Type B pancreatic cell (in vitro differentiated cells): ENCODE data around the gene CACNA1H. TPM values are rescaled to one million over a fixed set of nuclear protein-coding genes. Genes with fewer than 3 reads are reported as not detected.
"Not testable (repeated sequence)": the region's sequence is repeated elsewhere in the genome, so short reads cannot be mapped to it uniquely, and the experiment has no call there.

Source experiments
- DNase-seq: peaks from one replicate; pipeline ENCODE4 v3.0.0; 2021; ENCODE audit warnings: mixed read lengths; ENCODE audit not compliant: unreplicated experiment; ENCODE audit errors: extremely low spot score
- H3K27ac Mint-ChIP-seq: 2 replicates; pipeline ENCODE4 v1.8.0; 2021; ENCODE audit warnings: mild to moderate bottlenecking, mixed read lengths
- H3K27me3 Mint-ChIP-seq: 2 replicates; pipeline ENCODE4 v1.8.0; 2021; ENCODE audit warnings: mixed read lengths
- H3K36me3 Mint-ChIP-seq: 2 replicates; pipeline ENCODE4 v1.8.0; 2021; ENCODE audit warnings: mixed read lengths
- H3K4me1 Mint-ChIP-seq: one replicate; pipeline ENCODE4 v1.8.0; 2021; ENCODE audit warnings: mixed read lengths; ENCODE audit not compliant: unreplicated experiment
- H3K4me3 Mint-ChIP-seq: 2 replicates; pipeline ENCODE4 v1.8.0; 2021; ENCODE audit warnings: mild to moderate bottlenecking, mixed read lengths
- H3K9me3 Mint-ChIP-seq: 2 replicates; pipeline ENCODE4 v1.8.0; 2021; ENCODE audit warnings: mixed read lengths
- total RNA-seq: library from RNA; stranded (reverse); gene quantifications from 2 replicates; pipeline ENCODE4 v1.2.1, GENCODE V29; 2021; ENCODE audit warnings: low replicate concordance
- TF ChIP-seq, protein P1 (sequence below): fragments of 200-600 bp; sonication (generic); conservative IDR thresholded peaks from 2 replicates; pipeline ENCODE4 v1.5.0; 2021; ENCODE audit warnings: antibody characterized with exemption, mild to moderate bottlenecking

CACNA1H gene
- total RNA-seq, 1 donor from 2014 or later = 38.1 TPM

GRCh38 chr16:1223355-1224214 lies 70.7 kb downstream of the CACNA1H start:
- Mint-ChIP-seq H3K27ac (no peak overlapping the region), H3K27me3 (no peaks in the 10 kb centered on the region), H3K36me3 (no peaks in the 10 kb centered on the region), H3K4me1 (no peaks in the 10 kb centered on the region), H3K9me3 (no peaks in the 10 kb centered on the region), H3K4me3 (no peak overlapping the region)
- DNase-seq = no peak
- TF ChIP-seq, protein P1, sequence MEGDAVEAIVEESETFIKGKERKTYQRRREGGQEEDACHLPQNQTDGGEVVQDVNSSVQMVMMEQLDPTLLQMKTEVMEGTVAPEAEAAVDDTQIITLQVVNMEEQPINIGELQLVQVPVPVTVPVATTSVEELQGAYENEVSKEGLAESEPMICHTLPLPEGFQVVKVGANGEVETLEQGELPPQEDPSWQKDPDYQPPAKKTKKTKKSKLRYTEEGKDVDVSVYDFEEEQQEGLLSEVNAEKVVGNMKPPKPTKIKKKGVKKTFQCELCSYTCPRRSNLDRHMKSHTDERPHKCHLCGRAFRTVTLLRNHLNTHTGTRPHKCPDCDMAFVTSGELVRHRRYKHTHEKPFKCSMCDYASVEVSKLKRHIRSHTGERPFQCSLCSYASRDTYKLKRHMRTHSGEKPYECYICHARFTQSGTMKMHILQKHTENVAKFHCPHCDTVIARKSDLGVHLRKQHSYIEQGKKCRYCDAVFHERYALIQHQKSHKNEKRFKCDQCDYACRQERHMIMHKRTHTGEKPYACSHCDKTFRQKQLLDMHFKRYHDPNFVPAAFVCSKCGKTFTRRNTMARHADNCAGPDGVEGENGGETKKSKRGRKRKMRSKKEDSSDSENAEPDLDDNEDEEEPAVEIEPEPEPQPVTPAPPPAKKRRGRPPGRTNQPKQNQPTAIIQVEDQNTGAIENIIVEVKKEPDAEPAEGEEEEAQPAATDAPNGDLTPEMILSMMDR = no peak

DNA sequence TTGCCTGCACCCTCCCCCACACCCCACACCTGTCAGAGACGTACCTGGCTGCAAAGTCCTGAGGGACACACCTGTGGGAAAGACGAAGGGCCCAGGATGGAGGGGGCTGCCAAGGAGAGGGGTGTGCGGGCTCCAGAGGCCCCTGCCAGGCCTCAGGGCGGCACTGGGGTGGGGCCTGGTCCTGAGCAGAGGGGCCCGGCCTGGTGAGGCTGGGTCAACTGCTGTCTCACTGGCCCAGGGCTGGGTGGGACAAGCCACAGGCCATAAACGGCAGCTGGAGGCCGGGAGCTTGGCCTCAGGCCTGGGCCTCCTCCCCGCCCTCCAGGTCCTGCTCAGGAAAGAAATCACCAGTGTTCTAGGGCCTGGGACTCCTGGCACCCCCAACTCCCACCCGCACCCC lies 71.7 kb downstream of the CACNA1H start:
- TF ChIP-seq, protein P1 = no peak
- Mint-ChIP-seq H3K36me3 (no peaks in the 10 kb centered on the region), H3K4me1 (no peaks in the 10 kb centered on the region), H3K27me3 (no peaks in the 10 kb centered on the region), H3K9me3 (no peaks in the 10 kb centered on the region), H3K4me3 (no peak overlapping the region), H3K27ac (no peak overlapping the region)
- DNase-seq = no peak

DNA sequence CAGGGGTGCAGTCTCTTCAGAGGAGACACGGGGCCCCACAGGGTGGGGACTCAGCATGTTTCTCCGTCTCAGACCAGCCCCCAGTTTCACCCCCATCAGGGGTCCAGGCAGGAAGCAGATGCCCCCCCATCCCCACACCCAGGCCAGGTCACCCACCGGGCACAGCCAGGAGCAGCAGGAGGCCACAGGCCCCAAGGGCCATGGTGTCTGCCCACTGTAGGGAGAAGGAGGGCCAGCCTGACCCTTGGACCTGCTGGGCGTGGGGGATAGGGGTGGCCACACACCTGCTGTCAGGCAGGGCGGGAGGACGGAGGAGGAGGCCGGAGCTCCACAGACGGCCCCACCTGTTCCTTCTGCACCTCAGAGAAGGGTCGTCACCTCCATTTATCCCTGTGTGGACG lies 72.1 kb downstream of the CACNA1H start, which contains the start of gene TPSG1:
Gene TPSG1 (minus strand): TSS at position 218 of the 401 bp plus-strand sequence. CDS start 16 bp downstream, at position 202.
- no peaks in the 10 kb centered on the region for H3K9me3 Mint-ChIP-seq
- no peaks in the 10 kb centered on the region for H3K4me1 Mint-ChIP-seq
- H3K27ac Mint-ChIP-seq = no peak within 1 kb of the TSS
- no peak within 1 kb of the TSS for H3K4me3 Mint-ChIP-seq
- TF ChIP-seq, protein P1 = no peak
- no peaks in the 10 kb centered on the region for H3K27me3 Mint-ChIP-seq
- no peaks in the 10 kb centered on the region for H3K36me3 Mint-ChIP-seq
- no peak for DNase-seq

DNA sequence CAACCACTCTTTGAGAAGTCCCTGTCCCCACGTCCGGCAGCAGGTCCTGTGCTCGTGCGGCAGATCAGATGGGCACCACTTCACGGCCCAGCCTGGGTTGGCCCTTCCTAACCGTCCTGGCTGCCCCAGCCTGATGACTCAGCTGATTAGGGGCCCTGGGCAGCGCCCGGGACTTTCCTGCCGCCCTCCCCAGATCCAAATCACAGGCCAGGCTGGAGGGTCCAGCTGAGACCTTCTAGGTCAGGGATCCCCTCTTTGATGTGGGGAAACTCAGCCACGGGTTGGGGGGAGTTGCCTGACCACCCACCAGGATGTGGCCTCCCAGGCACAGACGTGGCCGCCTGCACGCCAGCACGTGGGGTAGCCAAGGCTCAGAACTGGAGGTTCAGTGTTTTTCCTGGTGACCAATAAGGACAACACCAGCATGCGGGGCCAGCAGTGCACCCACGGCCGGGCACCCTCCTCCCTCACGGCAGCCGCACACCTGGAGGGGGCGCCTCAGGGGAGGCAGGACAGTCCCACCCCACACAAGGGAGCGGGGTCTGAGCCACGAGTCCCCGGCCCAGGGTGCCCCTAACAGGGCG lies 72.9 kb downstream of the CACNA1H start:
- not testable (repeated sequence) for H3K4me1 Mint-ChIP-seq, H3K27ac Mint-ChIP-seq, H3K27me3 Mint-ChIP-seq, H3K9me3 Mint-ChIP-seq, H3K36me3 Mint-ChIP-seq, H3K4me3 Mint-ChIP-seq, DNase-seq

- not testable (repeated sequence) for H3K4me1 Mint-ChIP-seq, H3K27me3 Mint-ChIP-seq, DNase-seq, H3K9me3 Mint-ChIP-seq, H3K27ac Mint-ChIP-seq, H3K4me3 Mint-ChIP-seq, H3K36me3 Mint-ChIP-seq
These were observed 73.8 kb downstream of the CACNA1H start for GRCh38 chr16:1226692-1227091.

- H3K27ac Mint-ChIP-seq, H3K27me3 Mint-ChIP-seq, H3K9me3 Mint-ChIP-seq, H3K4me3 Mint-ChIP-seq, H3K36me3 Mint-ChIP-seq, H3K4me1 Mint-ChIP-seq, DNase-seq: not testable (repeated sequence)
These were observed 75.3 kb downstream of the CACNA1H start for GRCh38 chr16:1228227-1228626.

DNA sequence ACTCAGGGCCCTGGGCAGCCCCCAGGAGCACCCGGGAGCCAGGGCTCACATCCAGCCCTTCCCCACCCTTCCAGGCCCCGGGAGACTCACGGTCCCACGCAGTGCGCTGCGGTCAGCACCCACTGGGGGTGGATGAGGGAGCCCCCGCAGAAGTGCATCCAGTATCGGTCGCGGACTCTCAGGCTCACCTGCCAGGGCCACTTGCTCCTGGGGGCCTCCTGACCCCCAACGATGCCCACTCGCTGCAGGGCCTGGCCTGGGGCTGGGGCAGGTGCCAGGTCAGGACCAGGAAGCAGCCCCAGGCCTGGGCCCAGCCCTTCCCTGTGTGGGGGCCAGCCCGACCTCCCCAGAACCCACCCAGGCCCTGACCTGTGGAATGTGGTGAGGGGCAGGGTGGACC lies 76.6 kb downstream of the CACNA1H start:
- DNase-seq, H3K27ac Mint-ChIP-seq, H3K4me3 Mint-ChIP-seq, H3K4me1 Mint-ChIP-seq, H3K9me3 Mint-ChIP-seq, H3K27me3 Mint-ChIP-seq, H3K36me3 Mint-ChIP-seq: not testable (repeated sequence)

- DNase-seq, H3K36me3 Mint-ChIP-seq, H3K27me3 Mint-ChIP-seq, H3K27ac Mint-ChIP-seq, H3K4me3 Mint-ChIP-seq, H3K4me1 Mint-ChIP-seq, H3K9me3 Mint-ChIP-seq: not testable (repeated sequence)
These were observed 77.2 kb downstream of the CACNA1H start, which contains the start of gene TPSB2 for GRCh38 chr16:1230084-1230470. TSS of gene TPSB2 (minus strand) at chr16:1230184. CDS start at chr16:1229951, 233 bp downstream.

- H3K36me3 Mint-ChIP-seq, H3K4me3 Mint-ChIP-seq, H3K27me3 Mint-ChIP-seq, DNase-seq, H3K27ac Mint-ChIP-seq, H3K9me3 Mint-ChIP-seq, H3K4me1 Mint-ChIP-seq: not testable (repeated sequence)
These were observed 77.7 kb downstream of the CACNA1H start for GRCh38 chr16:1230471-1231212.

DNA sequence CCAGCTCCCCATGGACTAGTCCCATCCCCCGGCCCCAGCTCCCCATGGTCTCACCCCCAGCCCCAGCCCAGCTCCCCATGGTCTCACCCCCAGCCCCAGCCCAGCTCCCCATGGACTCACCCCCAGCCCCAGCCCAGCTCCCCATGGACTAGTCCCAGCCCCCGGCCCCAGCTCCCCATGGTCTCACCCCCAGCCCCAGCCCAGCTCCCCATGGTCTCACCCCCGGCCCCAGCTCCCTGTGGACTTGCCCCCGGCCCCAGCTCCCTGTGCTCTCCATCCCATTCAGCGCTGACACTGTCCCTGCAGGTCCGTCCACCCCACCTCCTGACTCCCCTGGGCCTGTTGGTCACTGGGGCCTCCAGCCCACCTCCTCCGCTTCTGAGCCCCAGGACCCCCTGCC lies 78.4 kb downstream of the CACNA1H start:
- H3K4me1 Mint-ChIP-seq, DNase-seq, H3K27me3 Mint-ChIP-seq, H3K36me3 Mint-ChIP-seq, H3K9me3 Mint-ChIP-seq, H3K27ac Mint-ChIP-seq, H3K4me3 Mint-ChIP-seq: not testable (repeated sequence)
